Stomach (tissue), 9 donors: ENCODE results near the gene RTN4. TPM values are rescaled to one million over a fixed set of nuclear protein-coding genes. Genes with fewer than 3 reads are reported as not detected.
A peak's percentile ranks its signal among the peaks of the same experiment; 100 is the strongest.

Source experiments
- DNase-seq, 2 donors: peaks; one replicate each; pipeline versions ENCODE4 v3.0.0 to v3.0.0-alpha.2; 2013 to 2019
- H3K27ac ChIP-seq, 5 donors: fragments of 200-600 bp in 4 of 5; sonication (generic) in 4 of 5; one replicate each; pipeline ENCODE4 v1.5.1; 2013 to 2019; ENCODE audit warnings: mild to moderate bottlenecking in 1 of 5, moderate library complexity in 1 of 5
- H3K27me3 ChIP-seq, 3 donors: fragments of 200-600 bp; sonication (generic); one replicate each; pipeline ENCODE4 v1.5.1; 2017 to 2019; ENCODE audit warnings: mixed run types in 1 of 3
- H3K36me3 ChIP-seq, 4 donors: fragments of 200-600 bp; sonication (generic); 1 replicate in 3 of 4; 2 replicates in 1 of 4; pipeline ENCODE4 v1.5.1; 2016 to 2019
- H3K4me1 ChIP-seq, 4 donors: fragments of 200-600 bp; sonication (generic); one replicate each; pipeline ENCODE4 v1.5.1; 2016 to 2019
- H3K4me3 ChIP-seq, 4 donors: fragments of 200-600 bp; sonication (generic) in 3 of 4; one replicate each; pipeline ENCODE4 v1.5.1; 2016 to 2019; ENCODE audit warnings: mild to moderate bottlenecking in 1 of 4
- H3K9me3 ChIP-seq, 4 donors: fragments of 200-600 bp; sonication (generic); one replicate each; pipeline ENCODE4 v1.5.1; 2016 to 2019
- EP300 ChIP-seq: sonication (generic); formaldehyde crosslinking; IDR thresholded peaks from one replicate; pipeline ENCODE4 v1.6.1; 2017; ENCODE audit warnings: antibody characterized with exemption
- POLR2A ChIP-seq, 4 donors: fragments of 450-650 bp; IDR thresholded peaks; one replicate each; pipeline ENCODE4 v1.6.1; 2016; ENCODE audit warnings: antibody characterized with exemption in 4 of 4, control low read depth in 2 of 4, mild to moderate bottlenecking in 1 of 4, moderate library complexity in 1 of 4
- POLR2AphosphoS5 ChIP-seq, 3 donors: sonication (generic); formaldehyde crosslinking; IDR thresholded peaks; one replicate each; pipeline ENCODE4 v1.6.1; 2016; ENCODE audit warnings: antibody characterized with exemption in 3 of 3
- WGBS, 5 donors: extraction: QIAGEN DNeasy Blood & Tissue Kit in 3 of 5; methylation state at CpG; one replicate each; pipeline versions ENCODE4 v1.1.5 to v1.1.7; 2013 to 2018; 5-methylcytosine and 5-hydroxymethylcytosine counted together
- intact Hi-C: fragments of 100-400 bp; cut with DNase I; formaldehyde crosslinking; loops from one replicate; pipeline ENCODE4 v1.15.1; 2023; ENCODE audit warnings: low total_unique reads
- polyA plus RNA-seq, 3 donors: library from polyadenylated mRNA; stranded (reverse); fragments of 200-250 nt; gene quantifications; one replicate each; pipeline ENCODE4 v1.2.3, GENCODE V29; 2013
- total RNA-seq, 5 donors: library from RNA; depleted of rRNA; stranded (reverse); fragments of >200 nt; gene quantifications; one replicate each; pipeline versions ENCODE4 v1.1.0 to v1.2.3, GENCODE V29; 2014 to 2016
- TF ChIP-seq, protein P1 (sequence below), 7 experiments: fragments of 450-650 bp in 4 of 7; fragments of 200-600 bp in 3 of 7; sonication (generic) in 3 of 7; IDR thresholded peaks; one replicate each; pipeline ENCODE4 v1.5.1; 2016 to 2019; ENCODE audit warnings: antibody characterized with exemption in 7 of 7, control low read depth in 2 of 7, mild to moderate bottlenecking in 1 of 7
- donor health status: healthy with polysubstance abuse.
- donor health status: Bipolar disorder and iron deficiency.
- donor health status: healthy.

Gene RTN4
- total and polyA plus RNA-seq, 8 donors, result 40.8 to 463 (median 126) TPM

- TF ChIP-seq POLR2AphosphoS5 (IDR thresholded peaks at IDR 0.05), result no peak
- no peak for TF ChIP-seq POLR2A (IDR thresholded peaks at IDR 0.05)
- TF ChIP-seq, protein P1, sequence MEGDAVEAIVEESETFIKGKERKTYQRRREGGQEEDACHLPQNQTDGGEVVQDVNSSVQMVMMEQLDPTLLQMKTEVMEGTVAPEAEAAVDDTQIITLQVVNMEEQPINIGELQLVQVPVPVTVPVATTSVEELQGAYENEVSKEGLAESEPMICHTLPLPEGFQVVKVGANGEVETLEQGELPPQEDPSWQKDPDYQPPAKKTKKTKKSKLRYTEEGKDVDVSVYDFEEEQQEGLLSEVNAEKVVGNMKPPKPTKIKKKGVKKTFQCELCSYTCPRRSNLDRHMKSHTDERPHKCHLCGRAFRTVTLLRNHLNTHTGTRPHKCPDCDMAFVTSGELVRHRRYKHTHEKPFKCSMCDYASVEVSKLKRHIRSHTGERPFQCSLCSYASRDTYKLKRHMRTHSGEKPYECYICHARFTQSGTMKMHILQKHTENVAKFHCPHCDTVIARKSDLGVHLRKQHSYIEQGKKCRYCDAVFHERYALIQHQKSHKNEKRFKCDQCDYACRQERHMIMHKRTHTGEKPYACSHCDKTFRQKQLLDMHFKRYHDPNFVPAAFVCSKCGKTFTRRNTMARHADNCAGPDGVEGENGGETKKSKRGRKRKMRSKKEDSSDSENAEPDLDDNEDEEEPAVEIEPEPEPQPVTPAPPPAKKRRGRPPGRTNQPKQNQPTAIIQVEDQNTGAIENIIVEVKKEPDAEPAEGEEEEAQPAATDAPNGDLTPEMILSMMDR (IDR thresholded peaks at IDR 0.05), result no peak
- no peak for TF ChIP-seq EP300
- 67 to 93% (median 71%) methylated on average over 2 of the region's 2 CpGs for WGBS, 5 donors
- H3K36me3 ChIP-seq, result no peaks in the 10 kb centered on the region
- H3K9me3 ChIP-seq, result no peaks in the 10 kb centered on the region
- peaks cover 17 to 100% (median 68%) of the 10 kb centered on the region in 4 donors for H3K4me1 ChIP-seq
- no peaks in the 10 kb centered on the region for H3K27me3 ChIP-seq
- DNase-seq, result no peak
- no peak overlapping the region for H3K4me3 ChIP-seq
- H3K27ac ChIP-seq, result no peak overlapping the region
- intact Hi-C loops, result no loop called here
Observed at GRCh38 chr2:55001716-55002115, 48.5 kb downstream of the RTN4 start.

GRCh38 chr2:55000341-55000740 is 49.9 kb downstream of the RTN4 start:
- Histone ChIP-seq H3K9me3 (no peaks in the 10 kb centered on the region), H3K4me3 (no peak overlapping the region), H3K4me1 (peaks cover 11 to 100% (median 65%) of the 10 kb centered on the region in 4 donors), H3K27me3 (no peaks in the 10 kb centered on the region), H3K27ac (no peak overlapping the region), H3K36me3 (no peaks in the 10 kb centered on the region)
- WGBS, 5 donors, result 20 to 51% (median 29%) methylated on average over 4 of the region's 4 CpGs
- intact Hi-C loops, result no loop called here
- TF ChIP-seq, protein P1 (IDR thresholded peaks at IDR 0.05), result no peak
- DNase-seq, result no peak

GRCh38 chr2:54999182-54999581 is 51.1 kb downstream of the RTN4 start:
- intact Hi-C loops, result no loop called here
- Histone ChIP-seq H3K9me3 (no peaks in the 10 kb centered on the region), H3K36me3 (no peaks in the 10 kb centered on the region), H3K27me3 (no peaks in the 10 kb centered on the region), H3K4me1 (peaks cover 11 to 100% (median 63%) of the 10 kb centered on the region in 4 donors), H3K4me3 (no peak overlapping the region), H3K27ac (no peak overlapping the region)
- peak in 1 of 2 donors; percentile 41 for DNase-seq
- WGBS, 5 donors, result 8 to 15% (median 10%) methylated on average over 3 of the region's 3 CpGs
- TF ChIP-seq POLR2A (IDR thresholded peaks at IDR 0.05) (no peak), EP300 (no peak), POLR2AphosphoS5 (IDR thresholded peaks at IDR 0.05) (no peak)
- TF ChIP-seq, protein P1 (IDR thresholded peaks at IDR 0.05), result no peak

DNA sequence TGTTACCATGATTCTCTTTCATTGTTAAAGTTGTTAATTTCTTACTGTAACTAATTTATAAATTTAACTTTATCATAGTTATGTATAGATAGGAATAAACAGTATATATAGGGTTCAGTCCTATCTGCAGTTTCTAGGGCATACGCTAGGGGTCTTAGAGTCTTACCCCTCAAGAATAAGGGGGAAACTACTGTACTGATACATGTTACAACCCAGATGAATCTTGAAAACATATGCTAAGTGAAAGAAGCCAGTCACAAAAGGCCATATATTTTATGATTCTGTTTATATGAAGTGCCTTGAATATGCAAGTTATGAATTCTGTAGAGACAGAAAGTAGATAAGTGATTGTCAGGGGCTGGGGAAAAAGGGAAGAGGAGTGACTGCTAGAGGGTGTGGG is 52.4 kb downstream of the RTN4 start:
- no peaks in the 10 kb centered on the region for H3K36me3 ChIP-seq
- TF ChIP-seq EP300 (no peak), POLR2AphosphoS5 (IDR thresholded peaks at IDR 0.05) (no peak), POLR2A (IDR thresholded peaks at IDR 0.05) (no peak)
- TF ChIP-seq, protein P1 (IDR thresholded peaks at IDR 0.05), result no peak
- WGBS, 5 donors, result 87 to 94% (median 88%) methylated on average over 1 of the region's 1 CpG
- H3K27me3 ChIP-seq, result no peaks in the 10 kb centered on the region
- H3K9me3 ChIP-seq, result no peaks in the 10 kb centered on the region
- no peak overlapping the region for H3K4me3 ChIP-seq
- intact Hi-C loops, result no loop called here
- peaks cover 11 to 99% (median 66%) of the 10 kb centered on the region in 4 donors for H3K4me1 ChIP-seq
- no peak overlapping the region for H3K27ac ChIP-seq
- no peak for DNase-seq
